HepG2 (cell line): Measurements from ENCODE around the gene VPS52. TPM values are rescaled to one million over a fixed set of nuclear protein-coding genes. Genes with fewer than 3 reads are reported as not detected.
A peak's percentile ranks its signal among the peaks of the same experiment; 100 is the strongest.

Source experiments
- ATF7 ChIP-seq, 2 experiments: fragments of 450-650 bp in 1 of 2; sonication (generic) in 1 of 2; formaldehyde crosslinking in 1 of 2; IDR thresholded peaks; 2 replicates each; pipeline versions ENCODE4 v1.4.0 to v1.6.1; 2016 to 2020; ENCODE audit warnings: antibody characterized with exemption in 1 of 2, mild to moderate bottlenecking in 1 of 2, missing genetic modification reagents in 1 of 2
- ESRRA ChIP-seq: sonication (generic); formaldehyde crosslinking; IDR thresholded peaks from 2 replicates; pipeline ENCODE4 v1.5.1; 2020; ENCODE audit warnings: mild to moderate bottlenecking, low read depth, missing genetic modification reagents
- GLMP ChIP-seq: sonication (generic); formaldehyde crosslinking; IDR thresholded peaks from 2 replicates; pipeline ENCODE4 v1.9.0; 2021; ENCODE audit warnings: missing genetic modification reagents, mild to moderate bottlenecking, borderline replicate concordance
- JUN ChIP-seq: sonication (generic); formaldehyde crosslinking; IDR thresholded peaks from 2 replicates; pipeline ENCODE4 v1.4.0; 2020; ENCODE audit warnings: mild to moderate bottlenecking, missing genetic modification reagents
- MTA1 ChIP-seq: sonication (generic); formaldehyde crosslinking; IDR thresholded peaks from 2 replicates; pipeline ENCODE4 v1.4.0; 2020; ENCODE audit warnings: missing genetic modification reagents, mild to moderate bottlenecking, borderline replicate concordance
- RFXANK ChIP-seq: IDR thresholded peaks from 2 replicates; pipeline ENCODE4 v1.6.1; 2016
- SSRP1 ChIP-seq: IDR thresholded peaks from 2 replicates; pipeline ENCODE4 v1.6.1; 2016; ENCODE audit warnings: control low read depth
- WIZ ChIP-seq: sonication (generic); formaldehyde crosslinking; IDR thresholded peaks from 2 replicates; pipeline ENCODE4 v1.5.1; 2020; ENCODE audit warnings: mild to moderate bottlenecking, missing genetic modification reagents
- ZBTB44 ChIP-seq: sonication (generic); formaldehyde crosslinking; IDR thresholded peaks from 2 replicates; pipeline ENCODE4 v1.4.0; 2020; ENCODE audit warnings: missing genetic modification reagents
- ZBTB7B ChIP-seq: sonication (generic); formaldehyde crosslinking; IDR thresholded peaks from 2 replicates; pipeline ENCODE4 v1.4.0; 2020; ENCODE audit warnings: missing genetic modification reagents
- ZFP41 ChIP-seq: sonication (generic); formaldehyde crosslinking; IDR thresholded peaks from 2 replicates; pipeline ENCODE4 v1.4.0; 2020; ENCODE audit warnings: mild to moderate bottlenecking, missing genetic modification reagents, borderline replicate concordance
- ZHX1 ChIP-seq: sonication (generic); formaldehyde crosslinking; IDR thresholded peaks from 2 replicates; pipeline ENCODE4 v1.8.1; 2022; ENCODE audit warnings: low read depth, mild to moderate bottlenecking, missing genetic modification reagents
- ZNF143 ChIP-seq: sonication (generic); formaldehyde crosslinking; IDR thresholded peaks from 2 replicates; pipeline ENCODE4 v1.4.0; 2020; ENCODE audit warnings: missing genetic modification reagents
- ZNF24 ChIP-seq: fragments of 450-650 bp; IDR thresholded peaks from 2 replicates; pipeline ENCODE4 v1.6.1; 2017; ENCODE audit warnings: antibody characterized with exemption, mild to moderate bottlenecking
- ZNF414 ChIP-seq: sonication (generic); formaldehyde crosslinking; IDR thresholded peaks from 2 replicates; pipeline ENCODE4 v1.5.0; 2020; ENCODE audit warnings: missing genetic modification reagents
- ZNF451 ChIP-seq: sonication (generic); formaldehyde crosslinking; IDR thresholded peaks from 2 replicates; pipeline ENCODE4 v1.5.0; 2020; ENCODE audit warnings: mild to moderate bottlenecking, missing genetic modification reagents
- ZNF530 ChIP-seq: sonication (generic); formaldehyde crosslinking; IDR thresholded peaks from 2 replicates; pipeline ENCODE4 v1.5.0; 2020; ENCODE audit warnings: low read depth, mild to moderate bottlenecking, missing genetic modification reagents
- ZNF782 ChIP-seq: sonication (generic); formaldehyde crosslinking; IDR thresholded peaks from 2 replicates; pipeline ENCODE4 v1.4.0; 2020; ENCODE audit warnings: missing genetic modification reagents, mild to moderate bottlenecking, borderline replicate concordance
- ZSCAN12 ChIP-seq: sonication (generic); formaldehyde crosslinking; IDR thresholded peaks from 2 replicates; pipeline ENCODE4 v1.9.0; 2021; ENCODE audit warnings: mild to moderate bottlenecking, missing genetic modification reagents
- polyA plus RNA-seq, 8 experiments: library from polyadenylated mRNA; depleted of rRNA in 3 of 8; stranded (reverse) in 7 of 8; unstranded in 1 of 8; fragments of >200 nt; fragmentation: Illumina TruSeq in 4 of 8; extraction: Trizol in 4 of 8; gene quantifications; 2 replicates each; pipeline versions ENCODE4 v1.2.1 to v1.2.3, GENCODE V29; 2011 to 2016; ENCODE audit warnings: low read depth in 4 of 8, missing spikeins in 1 of 8, mixed read lengths in 1 of 8; ENCODE audit not compliant: insufficient read depth in 1 of 8
- total RNA-seq, 5 experiments: library from RNA; depleted of rRNA; stranded (reverse); fragments of >200 nt; fragmentation: Illumina TruSeq; extraction: Trizol; gene quantifications; 2 replicates each; pipeline ENCODE4 v1.2.3, GENCODE V29; 2016; ENCODE audit warnings: low read depth in 1 of 5

Gene VPS52
- total and polyA plus RNA-seq, 2 of the 13 experiments (the other 11 are each of a cell fraction or from before 2014, with no cell fraction given), result 48.9 to 85.5 TPM

- TF ChIP-seq ZHX1 (CRISPR knock-in tag), result peak; percentile 90; the same call in 1 of the 2 replicates
- TF ChIP-seq ATF7 (IDR thresholded peaks at IDR 0.05), result no peak
- TF ChIP-seq ATF7 (CRISPR knock-in tag; IDR thresholded peaks at IDR 0.05), result no peak
- TF ChIP-seq ZNF451, result peak; percentile 94; the same call in 1 of the 2 replicates
- no peak for TF ChIP-seq ZBTB44 (CRISPR knock-in tag)
- TF ChIP-seq JUN (CRISPR knock-in tag), result peak; percentile 36; the same call in 1 of the 2 replicates
- 0 out of 2 replicates have a peak, but pooled peaks have one; percentile 71 for TF ChIP-seq ZSCAN12 (CRISPR knock-in tag)
- TF ChIP-seq ZNF530 (CRISPR knock-in tag), result no peak
- TF ChIP-seq SSRP1 (CRISPR knock-in tag), result 0 out of 2 replicates have a peak, but pooled peaks have one; percentile 70
- peak; percentile 85 for TF ChIP-seq MTA1 (CRISPR knock-in tag)
- TF ChIP-seq ZBTB7B (CRISPR knock-in tag), result peak; percentile 43
- no peak for TF ChIP-seq GLMP (CRISPR knock-in tag)
- peak; percentile 71; the same call in 1 of the 2 replicates for TF ChIP-seq ZNF782 (CRISPR knock-in tag)
- TF ChIP-seq ZFP41, result peak; percentile 73; the same call in 1 of the 2 replicates
- no peak for TF ChIP-seq ZNF24
- peak; percentile 60; the same call in 1 of the 2 replicates for TF ChIP-seq RFXANK
- no peak; the same call in 1 of the 2 replicates for TF ChIP-seq ZNF143
- peak; percentile 91 for TF ChIP-seq ESRRA (CRISPR knock-in tag)
- TF ChIP-seq ZNF414 (CRISPR knock-in tag), result peak; percentile 62; the same call in 1 of the 2 replicates
- no peak for TF ChIP-seq WIZ (CRISPR knock-in tag)
Measured at GRCh38 chr6:33204415-33205190, 67.1 kb downstream of the VPS52 start, which contains the start of gene HSD17B8 (continued).
